ENCODE data around the gene KCND3.

Gene KCND3

GRCh38 chr1:111733183-111733991 is 256.1 kb downstream of the KCND3 start:
- WGBS, 2 donors (ENCODE audit: extremely low coverage in 2 of 2, insufficient read length in 2 of 2, insufficient replicate concordance in 1 of 2): no CpG with 5 or more reads among the region's 9 CpGs
- peaks cover 49 to 61% of the 10 kb centered on the region in 2 donors for H3K4me1 ChIP-seq (ENCODE audit: control insufficient read depth in 2 of 2, insufficient read depth in 1 of 2, low read depth in 1 of 2, low read length in 2 of 2)
- H3K4me3 ChIP-seq (ENCODE audit: low read length in 2 of 2): peak overlapping the region in 1 of 2 donors; percentile 42

GRCh38 chr1:111732718-111733117 is 256.8 kb downstream of the KCND3 start:
- H3K27ac ChIP-seq (replicated peaks; ENCODE audit: low read length): no peak overlapping the region

More at GRCh38 chr1:111733183-111733991, 256.1 kb downstream of the KCND3 start:
- Histone ChIP-seq H3K23ac (ENCODE audit: low read depth, low read length, poor library complexity) (no peak overlapping the region), H3K27me3 (ENCODE audit: control insufficient read depth in 3 of 3, insufficient read depth in 3 of 3, low read depth in 1 of 3, low read length in 3 of 3) (no peaks in the 10 kb centered on the region), H3K18ac (ENCODE audit: low read length) (peak overlapping the region; percentile 31), H4K8ac (ENCODE audit: low read depth, low read length) (peak overlapping the region; percentile 45), H2BK15ac (ENCODE audit: low read length) (peak overlapping the region; percentile 29), H4K91ac (ENCODE audit: low read depth, low read length, poor library complexity) (no peak overlapping the region), H3K4me2 (ENCODE audit: insufficient read depth, low read length, poor library complexity, severe bottlenecking) (no peak overlapping the region), H3K14ac (ENCODE audit: low read length) (no peak overlapping the region), H2BK12ac (ENCODE audit: low read length) (peak overlapping the region; percentile 53), H3K27ac (replicated peaks; ENCODE audit: low read length) (no peak overlapping the region), H3K4ac (ENCODE audit: low read length) (no peak overlapping the region), H2AK5ac (ENCODE audit: low read depth, low read length) (peak overlapping the region; percentile 72), H3K9me3 (replicated peaks in 1 of 2; ENCODE audit: control insufficient read depth in 2 of 2, insufficient read depth in 1 of 2, low read depth in 1 of 2, low read length in 2 of 2) (no peaks in the 10 kb centered on the region), H2BK120ac (ENCODE audit: low read depth, low read length) (no peak overlapping the region), H3K9ac (ENCODE audit: low read depth, low read length, poor library complexity) (no peak overlapping the region), H2AFZ (ENCODE audit: low read length) (no peak overlapping the region), H2BK5ac (ENCODE audit: low read length) (no peak overlapping the region), H3K79me1 (ENCODE audit: low read depth, low read length) (peaks cover 9% of the 10 kb centered on the region), H3K36me3 (replicated peaks in 1 of 2; ENCODE audit: control insufficient read depth in 2 of 2, insufficient read depth in 2 of 2, low read length in 2 of 2) (peaks cover 0 to 4% of the 10 kb centered on the region in 2 donors)
- DNase-seq (ENCODE audit: low spot score): no peak

DNA sequence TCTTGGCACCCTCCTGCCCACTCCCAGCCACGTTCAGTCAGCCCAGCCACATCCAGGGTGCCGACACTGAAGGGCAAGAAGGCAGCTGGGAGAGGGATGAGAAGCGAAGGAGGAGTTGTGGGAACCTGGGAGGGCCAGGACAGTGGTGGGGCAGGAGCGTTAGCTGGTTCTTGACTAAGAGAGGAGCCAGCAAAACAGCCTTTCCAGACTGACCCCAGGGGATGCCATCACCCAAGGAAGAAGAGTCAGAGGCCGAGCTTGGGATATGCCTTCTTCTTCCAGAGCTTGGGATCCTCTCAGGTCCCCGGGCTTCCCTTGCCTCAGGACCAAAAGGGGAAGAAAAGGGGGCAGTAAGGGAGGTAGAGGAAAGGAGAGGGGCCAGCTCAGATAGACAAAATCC is 257.5 kb downstream of the KCND3 start:
- Histone ChIP-seq H2BK15ac (ENCODE audit: low read length) (no peak overlapping the region), H2BK12ac (ENCODE audit: low read length) (no peak overlapping the region)

More at GRCh38 chr1:111732718-111733117, 256.8 kb downstream of the KCND3 start:
- Histone ChIP-seq H4K91ac (ENCODE audit: low read depth, low read length, poor library complexity) (no peak overlapping the region), H3K23ac (ENCODE audit: low read depth, low read length, poor library complexity) (no peak overlapping the region), H3K36me3 (replicated peaks in 1 of 2; ENCODE audit: control insufficient read depth in 2 of 2, insufficient read depth in 2 of 2, low read length in 2 of 2) (peaks cover 0 to 4% of the 10 kb centered on the region in 2 donors), H2BK5ac (ENCODE audit: low read length) (no peak overlapping the region), H3K14ac (ENCODE audit: low read length) (no peak overlapping the region), H2AFZ (ENCODE audit: low read length) (no peak overlapping the region), H3K79me1 (ENCODE audit: low read depth, low read length) (peaks cover 5% of the 10 kb centered on the region), H3K9ac (ENCODE audit: low read depth, low read length, poor library complexity) (no peak overlapping the region), H3K9me3 (replicated peaks in 1 of 2; ENCODE audit: control insufficient read depth in 2 of 2, insufficient read depth in 1 of 2, low read depth in 1 of 2, low read length in 2 of 2) (no peaks in the 10 kb centered on the region), H3K4me2 (ENCODE audit: insufficient read depth, low read length, poor library complexity, severe bottlenecking) (no peak overlapping the region), H2BK15ac (ENCODE audit: low read length) (no peak overlapping the region), H2AK5ac (ENCODE audit: low read depth, low read length) (no peak overlapping the region), H2BK12ac (ENCODE audit: low read length) (no peak overlapping the region), H3K18ac (ENCODE audit: low read length) (no peak overlapping the region), H4K8ac (ENCODE audit: low read depth, low read length) (no peak overlapping the region), H2BK120ac (ENCODE audit: low read depth, low read length) (no peak overlapping the region), H3K27me3 (ENCODE audit: control insufficient read depth in 3 of 3, insufficient read depth in 3 of 3, low read depth in 1 of 3, low read length in 3 of 3) (no peaks in the 10 kb centered on the region), H3K4me3 (ENCODE audit: low read length in 2 of 2) (no peak overlapping the region), H3K4ac (ENCODE audit: low read length) (no peak overlapping the region), H3K4me1 (ENCODE audit: control insufficient read depth in 2 of 2, insufficient read depth in 1 of 2, low read depth in 1 of 2, low read length in 2 of 2) (peaks cover 44 to 55% of the 10 kb centered on the region in 2 donors)
- no CpG with 5 or more reads among the region's 7 CpGs for WGBS, 2 donors (ENCODE audit: extremely low coverage in 2 of 2, insufficient read length in 2 of 2, insufficient replicate concordance in 1 of 2)
- DNase-seq (ENCODE audit: low spot score): no peak

GRCh38 chr1:111730706-111731105 is 258.8 kb downstream of the KCND3 start:
- Histone ChIP-seq H2BK5ac (ENCODE audit: low read length) (no peak overlapping the region), H3K36me3 (replicated peaks in 1 of 2; ENCODE audit: control insufficient read depth in 2 of 2, insufficient read depth in 2 of 2, low read length in 2 of 2) (peaks cover 0 to 15% of the 10 kb centered on the region in 2 donors), H4K91ac (ENCODE audit: low read depth, low read length, poor library complexity) (no peak overlapping the region), H3K4me3 (ENCODE audit: low read length in 2 of 2) (no peak overlapping the region), H2BK15ac (ENCODE audit: low read length) (no peak overlapping the region), H2AK5ac (ENCODE audit: low read depth, low read length) (no peak overlapping the region), H2AFZ (ENCODE audit: low read length) (no peak overlapping the region), H4K8ac (ENCODE audit: low read depth, low read length) (no peak overlapping the region), H3K23ac (ENCODE audit: low read depth, low read length, poor library complexity) (no peak overlapping the region), H3K14ac (ENCODE audit: low read length) (no peak overlapping the region), H3K4me2 (ENCODE audit: insufficient read depth, low read length, poor library complexity, severe bottlenecking) (no peak overlapping the region), H3K27ac (replicated peaks; ENCODE audit: low read length) (no peak overlapping the region), H3K9me3 (replicated peaks in 1 of 2; ENCODE audit: control insufficient read depth in 2 of 2, insufficient read depth in 1 of 2, low read depth in 1 of 2, low read length in 2 of 2) (no peaks in the 10 kb centered on the region), H3K27me3 (ENCODE audit: control insufficient read depth in 3 of 3, insufficient read depth in 3 of 3, low read depth in 1 of 3, low read length in 3 of 3) (no peaks in the 10 kb centered on the region), H2BK12ac (ENCODE audit: low read length) (no peak overlapping the region), H3K4me1 (ENCODE audit: control insufficient read depth in 2 of 2, insufficient read depth in 1 of 2, low read depth in 1 of 2, low read length in 2 of 2) (peaks cover 35 to 37% of the 10 kb centered on the region in 2 donors), H2BK120ac (ENCODE audit: low read depth, low read length) (no peak overlapping the region), H3K79me1 (ENCODE audit: low read depth, low read length) (peaks cover 5% of the 10 kb centered on the region), H3K4ac (ENCODE audit: low read length) (no peak overlapping the region), H3K18ac (ENCODE audit: low read length) (no peak overlapping the region), H3K9ac (ENCODE audit: low read depth, low read length, poor library complexity) (no peak overlapping the region)
- WGBS, 2 donors (ENCODE audit: extremely low coverage in 2 of 2, insufficient read length in 2 of 2, insufficient replicate concordance in 1 of 2): no CpG with 5 or more reads among the region's 4 CpGs
- no peak for DNase-seq (ENCODE audit: low spot score)

More for the DNA sequence above, 257.5 kb downstream of the KCND3 start:
- H3K14ac ChIP-seq (ENCODE audit: low read length): no peak overlapping the region
- no peak overlapping the region for H2BK5ac ChIP-seq (ENCODE audit: low read length)
- no peaks in the 10 kb centered on the region for H3K9me3 ChIP-seq (replicated peaks in 1 of 2; ENCODE audit: control insufficient read depth in 2 of 2, insufficient read depth in 1 of 2, low read depth in 1 of 2, low read length in 2 of 2)
- peak overlapping the region; percentile 61 for H3K18ac ChIP-seq (ENCODE audit: low read length)
- no peak overlapping the region for H3K9ac ChIP-seq (ENCODE audit: low read depth, low read length, poor library complexity)
- peaks cover 5% of the 10 kb centered on the region for H3K79me1 ChIP-seq (ENCODE audit: low read depth, low read length)
- no peaks in the 10 kb centered on the region for H3K27me3 ChIP-seq (ENCODE audit: control insufficient read depth in 3 of 3, insufficient read depth in 3 of 3, low read depth in 1 of 3, low read length in 3 of 3)
- H2BK120ac ChIP-seq (ENCODE audit: low read depth, low read length): no peak overlapping the region
- DNase-seq (ENCODE audit: low spot score): no peak
- H3K4ac ChIP-seq (ENCODE audit: low read length): no peak overlapping the region
- peaks cover 38 to 48% of the 10 kb centered on the region in 2 donors for H3K4me1 ChIP-seq (ENCODE audit: control insufficient read depth in 2 of 2, insufficient read depth in 1 of 2, low read depth in 1 of 2, low read length in 2 of 2)
- no peak overlapping the region for H4K91ac ChIP-seq (ENCODE audit: low read depth, low read length, poor library complexity)
- H3K23ac ChIP-seq (ENCODE audit: low read depth, low read length, poor library complexity): no peak overlapping the region
- H2AFZ ChIP-seq (ENCODE audit: low read length): no peak overlapping the region
- no peak overlapping the region for H3K4me3 ChIP-seq (ENCODE audit: low read length in 2 of 2)
- no peak overlapping the region for H3K4me2 ChIP-seq (ENCODE audit: insufficient read depth, low read length, poor library complexity, severe bottlenecking)
- peak overlapping the region; percentile 10 for H2AK5ac ChIP-seq (ENCODE audit: low read depth, low read length)
- no CpG with 5 or more reads among the region's 6 CpGs for WGBS, 2 donors (ENCODE audit: extremely low coverage in 2 of 2, insufficient read length in 2 of 2, insufficient replicate concordance in 1 of 2)
- no peak overlapping the region for H3K27ac ChIP-seq (replicated peaks; ENCODE audit: low read length)
- H4K8ac ChIP-seq (ENCODE audit: low read depth, low read length): no peak overlapping the region
- H3K36me3 ChIP-seq (replicated peaks in 1 of 2; ENCODE audit: control insufficient read depth in 2 of 2, insufficient read depth in 2 of 2, low read length in 2 of 2): peaks cover 0 to 10% of the 10 kb centered on the region in 2 donors

Data from neuronal stem cell (in vitro differentiated cells).